Measurements from ENCODE around the gene SPATA31D3.
"Not testable (repeated sequence)": the region's sequence is repeated elsewhere in the genome, so short reads cannot be mapped to it uniquely, and the experiment has no call there.

Gene SPATA31D3

GRCh38 chr9:81943393-81943792, at the start of gene SPATA31D3:
Gene SPATA31D3, plus strand, starts transcription at chr9:81943500. Its CDS starts 86 bp downstream, at chr9:81943586.
- not testable (repeated sequence) for DNase-seq

GRCh38 chr9:81893929-81894328, 49.4 kb upstream of the SPATA31D3 start:
- no peak for DNase-seq

- DNase-seq, result no peak
Observed at GRCh38 chr9:81894891-81895290, 48.4 kb upstream of the SPATA31D3 start.

- no peak for DNase-seq
Observed at GRCh38 chr9:81896070-81896469, 47.2 kb upstream of the SPATA31D3 start.

DNA sequence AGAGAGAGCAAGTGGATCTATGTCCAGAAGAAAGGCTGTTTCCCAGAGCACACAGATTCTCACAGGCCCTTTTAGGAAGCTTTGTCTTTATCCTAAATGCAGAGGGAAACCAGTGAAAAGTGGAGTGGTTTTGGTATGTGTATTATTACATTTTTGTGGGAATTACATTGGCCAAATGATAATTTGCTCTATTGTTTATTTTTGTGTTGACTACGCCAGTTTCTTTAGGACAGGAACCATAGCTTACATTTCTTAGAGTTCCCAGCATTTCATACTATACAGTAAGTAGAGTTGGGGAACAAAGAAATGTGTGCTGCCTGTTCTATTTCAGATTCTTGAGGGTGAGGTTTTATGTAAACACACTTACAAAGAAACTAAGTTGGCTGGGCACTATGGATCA, 44.4 kb upstream of the SPATA31D3 start:
- no peak for DNase-seq

DNA sequence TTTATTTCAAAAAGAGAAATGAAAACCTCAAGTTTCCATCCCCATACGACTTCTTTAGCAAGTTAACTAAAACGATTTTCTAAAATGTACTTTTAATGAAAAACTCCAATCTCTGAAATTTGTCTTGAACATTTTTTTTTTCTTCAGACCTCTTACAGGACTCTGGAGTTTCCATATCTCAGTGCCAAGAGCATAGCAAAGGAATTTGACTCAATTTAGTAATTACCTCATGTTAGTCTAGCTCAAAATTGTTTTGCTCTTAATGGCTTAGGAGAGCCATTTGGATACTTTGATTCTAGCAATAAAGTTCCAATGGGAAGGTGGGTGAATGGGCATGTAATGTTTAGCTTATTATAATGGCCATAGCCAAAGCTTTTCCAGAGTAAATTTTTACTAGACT, 41.1 kb upstream of the SPATA31D3 start:
- DNase-seq, result no peak

GRCh38 chr9:81902626-81903025, 40.7 kb upstream of the SPATA31D3 start:
- DNase-seq, result no peak

GRCh38 chr9:81906671-81907070, 36.6 kb upstream of the SPATA31D3 start:
- no peak for DNase-seq

DNA sequence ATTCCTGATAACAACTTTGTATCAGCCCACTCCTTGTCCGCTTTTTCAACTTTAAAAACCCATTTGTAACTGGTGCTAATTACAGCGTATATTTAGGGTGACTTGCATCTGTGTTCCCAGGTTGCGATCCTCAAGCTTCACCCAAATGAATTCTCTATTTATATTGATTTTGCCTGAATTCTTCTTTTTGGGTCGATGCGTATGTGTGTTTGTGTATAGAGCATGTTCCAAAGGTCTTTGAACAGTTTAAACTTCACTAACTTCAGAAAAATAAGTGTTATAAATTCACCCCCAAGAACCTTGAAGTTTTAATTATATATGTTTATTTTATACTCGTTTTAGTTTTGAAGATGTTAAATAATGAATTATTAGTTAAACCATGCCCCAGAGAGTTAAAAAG, 31.2 kb upstream of the SPATA31D3 start:
- DNase-seq, result no peak

- no peak for DNase-seq
Observed at GRCh38 chr9:81915801-81916505, 27.3 kb upstream of the SPATA31D3 start.

DNA sequence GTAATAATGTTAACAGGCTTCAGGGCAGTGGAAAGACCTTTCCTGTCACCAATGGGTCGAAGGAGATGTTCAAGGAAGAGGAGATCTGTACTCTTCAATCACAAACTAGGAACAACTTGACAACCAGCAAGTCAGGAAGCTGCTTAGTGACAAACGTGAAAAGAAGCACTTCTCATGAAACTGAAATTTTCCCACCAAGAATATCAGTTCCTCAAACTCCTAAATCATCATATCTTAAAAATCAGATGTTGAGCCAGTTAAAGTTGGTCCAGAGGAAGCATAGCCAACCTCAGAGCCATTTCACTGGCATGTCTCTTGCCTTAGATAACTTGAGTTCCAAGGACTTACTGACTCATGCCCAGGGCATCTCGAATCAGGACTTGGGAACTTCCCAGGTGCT, 24.8 kb upstream of the SPATA31D3 start:
- DNase-seq, result not testable (repeated sequence)

DNA sequence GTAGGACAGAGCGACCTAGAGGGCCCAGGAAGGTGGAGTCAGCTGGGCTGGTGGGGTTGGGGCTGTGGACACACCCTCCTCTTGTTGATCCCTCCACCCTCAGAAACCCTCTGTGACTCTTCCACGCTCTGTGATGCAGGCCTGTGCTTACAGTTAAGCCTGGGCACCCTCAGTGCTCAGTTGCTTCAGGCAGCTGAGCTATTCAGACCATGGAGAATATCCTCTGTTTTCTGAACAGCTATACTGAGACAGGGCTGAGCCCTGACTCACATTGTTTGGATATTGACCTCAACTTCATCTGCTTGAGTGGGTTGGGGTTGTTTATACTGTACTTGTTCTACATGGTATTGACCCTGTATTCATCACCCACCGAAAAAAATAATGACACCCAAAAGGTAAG, 15.0 kb upstream of the SPATA31D3 start, which contains the start of gene SPATA31D4:
SPATA31D4 (plus strand) TSS at position 124 of the 400 bp plus-strand sequence; CDS start at position 210, 86 bp downstream.
- not testable (repeated sequence) for DNase-seq

DNA sequence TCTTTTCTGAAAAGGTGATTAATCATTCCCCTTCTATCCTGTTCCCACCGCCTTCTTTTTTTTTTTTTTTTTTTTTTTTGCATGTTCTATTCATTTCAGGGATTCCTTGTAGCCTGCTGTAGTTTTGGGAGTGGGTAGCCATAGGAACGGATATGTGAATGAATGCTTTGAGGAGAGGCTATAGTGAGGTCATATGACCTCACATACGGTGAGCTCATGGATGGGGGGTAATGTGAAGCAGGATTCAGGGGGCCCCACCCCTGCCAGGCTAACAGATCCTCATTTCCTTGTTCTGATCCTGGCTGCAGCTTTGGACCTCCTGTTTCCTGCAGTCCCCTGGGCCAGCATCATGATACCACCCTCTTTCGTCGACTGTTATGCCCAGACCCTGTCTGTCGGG, 13.2 kb upstream of the SPATA31D3 start:
- not testable (repeated sequence) for DNase-seq

GRCh38 chr9:81933547-81933946, 9.8 kb upstream of the SPATA31D3 start:
- DNase-seq, result not testable (repeated sequence)

GRCh38 chr9:81948650-81949049, 5.3 kb downstream of the SPATA31D3 start:
- DNase-seq, result not testable (repeated sequence)

DNA sequence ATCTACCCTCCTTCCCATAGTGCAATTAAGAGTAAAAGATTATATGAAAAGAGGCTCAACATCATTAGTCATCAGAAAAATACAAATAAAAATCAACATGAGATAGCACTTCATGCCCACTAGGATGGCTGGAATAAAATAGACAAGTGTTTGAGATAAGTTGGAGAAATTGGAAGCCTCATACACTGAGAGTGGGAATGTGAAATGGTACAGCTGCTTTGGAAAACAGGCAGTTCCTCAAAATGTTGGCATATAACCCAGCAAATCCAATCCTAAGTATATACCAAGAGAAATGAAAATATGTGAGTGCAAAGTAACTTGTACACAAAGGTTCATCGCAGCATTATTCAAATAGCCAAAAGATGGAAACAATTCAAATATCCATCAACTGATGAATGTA, 9.8 kb downstream of the SPATA31D3 start:
- DNase-seq, result no peak

- no peak for DNase-seq
Observed at GRCh38 chr9:81955625-81956024, 12.3 kb downstream of the SPATA31D3 start.

DNA sequence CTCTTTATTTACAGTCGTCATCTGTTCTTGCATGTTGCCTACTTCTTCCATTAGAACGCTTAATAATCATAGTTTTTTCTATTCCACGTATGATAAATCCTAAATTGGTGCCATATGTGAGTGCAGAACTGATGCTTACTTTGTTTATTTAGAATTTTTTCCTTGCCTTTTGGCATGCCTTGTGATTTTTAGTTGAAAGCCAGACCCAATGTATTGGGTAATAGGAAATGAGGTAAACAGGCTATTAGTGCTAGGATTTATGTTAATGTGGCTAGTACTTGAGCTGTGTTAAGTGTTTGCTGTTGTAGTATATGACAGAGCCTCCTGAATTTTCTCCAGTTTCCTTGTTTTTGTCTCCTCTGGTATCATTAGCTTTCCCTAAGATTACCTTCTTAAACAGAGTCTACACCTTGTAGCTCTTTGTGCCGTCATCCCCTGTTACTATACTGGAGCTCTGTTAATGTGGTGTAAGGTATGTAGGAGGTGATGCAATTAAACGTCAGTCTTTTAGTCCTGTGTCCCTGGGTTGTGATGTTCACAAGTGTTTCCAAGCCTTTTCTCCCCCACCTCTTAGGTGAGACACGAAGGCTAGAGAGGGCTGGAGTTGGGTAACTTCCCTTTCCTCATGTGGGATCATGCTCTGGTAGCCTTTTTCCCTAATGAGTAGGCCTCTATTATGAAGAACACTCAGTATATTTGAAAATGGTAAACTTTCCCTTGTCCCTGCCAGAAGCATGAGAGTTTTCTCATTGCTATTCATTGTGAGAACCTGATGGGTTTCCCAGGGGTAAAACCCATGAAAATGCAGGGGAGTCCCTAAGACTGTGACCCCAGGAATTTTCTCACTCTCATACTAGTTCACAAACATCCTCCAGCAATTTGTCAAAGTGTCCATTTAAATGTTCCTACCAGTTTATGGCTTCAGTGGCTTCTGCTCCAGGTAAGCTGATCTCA, 21.2 kb downstream of the SPATA31D3 start:
- DNase-seq, result no peak

GRCh38 chr9:81968026-81968425, 24.7 kb downstream of the SPATA31D3 start:
- no peak for DNase-seq

GRCh38 chr9:81969971-81970370, 26.7 kb downstream of the SPATA31D3 start:
- no peak for DNase-seq

- no peak for DNase-seq
Observed at GRCh38 chr9:81971727-81972126, 28.4 kb downstream of the SPATA31D3 start.

GRCh38 chr9:81974764-81975163, 31.5 kb downstream of the SPATA31D3 start:
- no peak for DNase-seq

GRCh38 chr9:81976351-81976750, 33.1 kb downstream of the SPATA31D3 start:
- no peak for DNase-seq

GRCh38 chr9:81979196-81979595, 35.9 kb downstream of the SPATA31D3 start:
- DNase-seq, result no peak
